Progenitor cell of endocrine pancreas (in vitro differentiated cells): ENCODE measurements around the gene NRXN3. TPM values are rescaled to one million over a fixed set of nuclear protein-coding genes. Genes with fewer than 3 reads are reported as not detected.

ENCODE experiments used
- DNase-seq: peaks from one replicate; pipeline ENCODE4 v3.0.0; 2021; ENCODE audit warnings: low spot score; ENCODE audit not compliant: unreplicated experiment
- H3K27ac Mint-ChIP-seq: 2 replicates; pipeline ENCODE4 v1.8.0; 2021; ENCODE audit warnings: mild to moderate bottlenecking, moderate library complexity, mixed read lengths
- H3K27me3 Mint-ChIP-seq: 2 replicates; pipeline ENCODE4 v1.8.0; 2021; ENCODE audit warnings: mixed read lengths
- H3K36me3 Mint-ChIP-seq: 2 replicates; pipeline ENCODE4 v1.8.0; 2022; ENCODE audit warnings: mixed read lengths; ENCODE audit not compliant: insufficient read depth
- H3K4me1 Mint-ChIP-seq: 2 replicates; pipeline ENCODE4 v1.8.0; 2021; ENCODE audit warnings: low read depth, mixed read lengths
- H3K4me3 Mint-ChIP-seq: 2 replicates; pipeline ENCODE4 v1.8.0; 2021; ENCODE audit warnings: low read depth, mild to moderate bottlenecking, moderate library complexity, mixed read lengths
- H3K9me3 Mint-ChIP-seq: 2 replicates; pipeline ENCODE4 v1.8.0; 2021; ENCODE audit warnings: low read depth, mixed read lengths
- total RNA-seq: library from RNA; stranded (reverse); gene quantifications from 2 replicates; pipeline ENCODE4 v1.2.1, GENCODE V29; 2021
- TF ChIP-seq, protein P1 (sequence below): fragments of 200-600 bp; sonication (generic); IDR thresholded peaks from one replicate; pipeline ENCODE4 v1.5.0; 2021; ENCODE audit warnings: antibody characterized with exemption, mild to moderate bottlenecking; ENCODE audit not compliant: unreplicated experiment

NRXN3 gene
- total RNA-seq, 1 donor from 2014 or later = 22.1 TPM

DNA sequence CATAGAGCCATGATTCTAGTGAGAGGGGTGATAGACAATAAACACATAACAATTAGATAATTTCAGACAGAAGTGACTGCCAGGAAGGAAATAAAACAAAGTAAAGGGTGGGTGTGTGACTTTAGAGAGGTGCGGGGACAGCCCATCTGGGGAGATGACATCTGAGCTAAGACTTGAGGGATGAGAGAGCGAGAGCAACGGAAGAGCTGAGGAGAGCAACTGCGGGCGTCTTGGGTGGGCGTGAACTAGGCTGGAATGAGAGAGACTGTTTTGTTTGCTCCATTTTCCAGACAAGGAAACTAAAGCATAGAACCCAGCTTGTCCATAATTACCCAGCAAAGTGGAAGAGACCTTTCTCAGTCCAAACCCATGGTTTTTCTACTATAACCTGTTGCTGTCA, 25.3 kb downstream of the NRXN3 start:
- H3K36me3 Mint-ChIP-seq = no peaks in the 10 kb centered on the region
- TF ChIP-seq, protein P1, sequence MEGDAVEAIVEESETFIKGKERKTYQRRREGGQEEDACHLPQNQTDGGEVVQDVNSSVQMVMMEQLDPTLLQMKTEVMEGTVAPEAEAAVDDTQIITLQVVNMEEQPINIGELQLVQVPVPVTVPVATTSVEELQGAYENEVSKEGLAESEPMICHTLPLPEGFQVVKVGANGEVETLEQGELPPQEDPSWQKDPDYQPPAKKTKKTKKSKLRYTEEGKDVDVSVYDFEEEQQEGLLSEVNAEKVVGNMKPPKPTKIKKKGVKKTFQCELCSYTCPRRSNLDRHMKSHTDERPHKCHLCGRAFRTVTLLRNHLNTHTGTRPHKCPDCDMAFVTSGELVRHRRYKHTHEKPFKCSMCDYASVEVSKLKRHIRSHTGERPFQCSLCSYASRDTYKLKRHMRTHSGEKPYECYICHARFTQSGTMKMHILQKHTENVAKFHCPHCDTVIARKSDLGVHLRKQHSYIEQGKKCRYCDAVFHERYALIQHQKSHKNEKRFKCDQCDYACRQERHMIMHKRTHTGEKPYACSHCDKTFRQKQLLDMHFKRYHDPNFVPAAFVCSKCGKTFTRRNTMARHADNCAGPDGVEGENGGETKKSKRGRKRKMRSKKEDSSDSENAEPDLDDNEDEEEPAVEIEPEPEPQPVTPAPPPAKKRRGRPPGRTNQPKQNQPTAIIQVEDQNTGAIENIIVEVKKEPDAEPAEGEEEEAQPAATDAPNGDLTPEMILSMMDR = no peak
- DNase-seq = no peak
- no peaks in the 10 kb centered on the region for H3K4me1 Mint-ChIP-seq
- H3K4me3 Mint-ChIP-seq = no peak overlapping the region
- peaks cover 6% of the 10 kb centered on the region for H3K9me3 Mint-ChIP-seq
- peaks cover 4% of the 10 kb centered on the region for H3K27me3 Mint-ChIP-seq
- H3K27ac Mint-ChIP-seq = no peak overlapping the region

DNA sequence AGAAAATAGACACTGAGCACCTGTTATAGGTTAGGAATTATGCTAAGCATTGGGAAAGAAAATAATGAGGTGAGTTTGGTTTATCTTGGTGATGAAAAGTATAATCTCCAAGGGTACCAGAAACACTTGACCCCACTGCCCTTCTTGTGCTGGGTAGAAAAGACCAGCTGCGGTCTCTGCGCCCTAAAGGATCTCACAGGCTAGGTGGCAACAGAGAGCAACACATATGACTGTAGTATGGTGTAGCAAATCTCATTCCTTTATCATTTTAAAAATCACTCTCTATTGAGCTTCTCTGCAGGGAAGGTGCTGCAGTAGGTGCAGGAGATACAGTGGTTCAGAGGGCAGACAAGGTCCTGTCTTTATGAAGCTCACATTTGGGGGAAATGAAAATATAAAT, 26.1 kb downstream of the NRXN3 start:
- peaks cover 5% of the 10 kb centered on the region for H3K27me3 Mint-ChIP-seq
- H3K9me3 Mint-ChIP-seq = peaks cover 6% of the 10 kb centered on the region
- DNase-seq = no peak
- no peaks in the 10 kb centered on the region for H3K36me3 Mint-ChIP-seq
- H3K27ac Mint-ChIP-seq = no peak overlapping the region
- TF ChIP-seq, protein P1 = no peak
- H3K4me3 Mint-ChIP-seq = no peak overlapping the region
- H3K4me1 Mint-ChIP-seq = no peaks in the 10 kb centered on the region

DNA sequence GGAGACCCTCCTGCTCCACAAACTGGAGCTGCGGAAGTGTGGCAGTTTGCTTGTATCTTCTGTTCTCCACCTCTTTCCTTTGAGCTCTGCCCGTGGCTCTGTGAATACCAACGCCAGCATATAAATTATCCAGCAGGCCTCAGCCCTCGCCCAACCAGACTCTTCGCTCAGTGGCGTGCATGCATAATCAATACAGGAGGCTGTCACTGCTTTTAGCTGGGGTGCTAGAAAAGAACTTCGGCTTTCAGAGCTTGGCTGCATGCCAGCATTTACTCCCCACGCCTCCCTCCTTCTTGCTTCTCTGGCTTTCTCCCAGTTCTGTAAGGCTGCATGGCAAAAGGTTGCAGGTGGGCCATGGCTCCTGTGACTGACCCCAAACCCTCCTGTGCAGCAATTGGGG, 26.9 kb downstream of the NRXN3 start:
- Mint-ChIP-seq H3K27me3 (peaks cover 12% of the 10 kb centered on the region), H3K4me3 (no peak overlapping the region), H3K9me3 (peaks cover 6% of the 10 kb centered on the region), H3K27ac (no peak overlapping the region), H3K4me1 (no peaks in the 10 kb centered on the region), H3K36me3 (no peaks in the 10 kb centered on the region)
- DNase-seq = no peak
- TF ChIP-seq, protein P1 = no peak

DNA sequence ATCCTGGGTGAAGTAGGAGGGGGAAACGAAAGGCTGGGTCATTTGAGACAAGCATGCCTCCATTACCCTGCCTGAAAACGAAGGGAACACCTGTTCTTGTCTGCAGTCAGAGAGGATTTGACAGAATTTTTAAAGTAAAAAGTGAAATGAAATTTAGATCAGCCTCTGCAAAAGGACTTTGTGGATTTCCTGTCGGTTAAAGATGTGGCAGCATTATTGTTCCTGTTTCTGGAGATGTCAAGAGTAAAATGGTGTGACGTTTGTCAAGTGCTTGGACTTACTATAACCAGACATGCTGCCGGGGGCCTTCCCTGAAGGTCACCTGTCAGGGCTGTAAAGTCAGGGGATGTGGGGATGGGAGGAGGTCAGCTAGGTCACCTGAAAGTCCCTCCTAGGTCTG, 32.0 kb downstream of the NRXN3 start:
- H3K27me3 Mint-ChIP-seq = peaks cover 12% of the 10 kb centered on the region
- no peaks in the 10 kb centered on the region for H3K4me1 Mint-ChIP-seq
- H3K9me3 Mint-ChIP-seq = no peaks in the 10 kb centered on the region
- no peaks in the 10 kb centered on the region for H3K36me3 Mint-ChIP-seq
- H3K27ac Mint-ChIP-seq = no peak overlapping the region
- no peak overlapping the region for H3K4me3 Mint-ChIP-seq
- TF ChIP-seq, protein P1 = no peak
- DNase-seq = no peak

DNA sequence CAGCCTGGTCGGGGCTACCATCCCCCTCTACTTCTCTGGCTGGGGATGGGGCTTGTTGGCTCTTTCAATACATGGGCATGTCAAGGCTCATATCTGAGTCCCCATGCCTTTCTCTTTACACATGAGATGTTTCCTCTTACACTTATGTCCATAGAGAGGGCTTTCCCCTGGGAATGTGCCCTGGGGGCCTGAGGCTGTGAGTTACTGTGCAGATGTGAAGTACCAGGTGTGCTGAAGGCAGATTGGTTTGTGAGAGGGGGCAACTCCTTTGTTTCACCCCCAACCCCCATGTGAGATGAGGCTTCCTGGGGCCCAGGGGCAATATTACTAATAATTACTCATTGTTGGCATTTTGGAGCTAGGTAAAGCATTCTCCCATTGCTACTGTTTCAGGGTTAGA, 32.8 kb downstream of the NRXN3 start:
- no peak overlapping the region for H3K4me3 Mint-ChIP-seq
- DNase-seq = no peak
- TF ChIP-seq, protein P1 = no peak
- no peaks in the 10 kb centered on the region for H3K36me3 Mint-ChIP-seq
- peaks cover 12% of the 10 kb centered on the region for H3K27me3 Mint-ChIP-seq
- no peaks in the 10 kb centered on the region for H3K4me1 Mint-ChIP-seq
- no peaks in the 10 kb centered on the region for H3K9me3 Mint-ChIP-seq
- no peak overlapping the region for H3K27ac Mint-ChIP-seq

DNA sequence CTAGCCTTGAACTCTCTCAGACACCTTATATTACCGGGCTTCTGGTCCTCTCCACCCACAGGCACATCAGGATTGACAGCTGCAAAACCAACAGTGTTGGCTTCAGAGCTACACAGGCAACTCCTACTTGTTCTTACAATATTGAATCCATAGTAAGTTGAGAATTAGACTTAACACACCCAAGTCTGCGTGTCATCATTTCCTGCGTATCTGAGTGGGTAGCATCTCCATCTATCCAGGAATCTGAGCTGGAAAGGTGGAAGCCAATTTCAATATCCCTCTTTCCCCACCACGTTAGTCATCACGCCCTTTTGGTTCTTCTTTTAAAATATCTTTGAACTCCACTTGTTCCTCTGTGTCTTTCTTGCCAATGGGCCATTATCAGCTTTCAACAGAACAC, 37.2 kb downstream of the NRXN3 start:
- no peak for DNase-seq
- Mint-ChIP-seq H3K27ac (no peak overlapping the region), H3K27me3 (no peaks in the 10 kb centered on the region), H3K4me3 (no peak overlapping the region), H3K9me3 (no peaks in the 10 kb centered on the region), H3K4me1 (no peaks in the 10 kb centered on the region), H3K36me3 (no peaks in the 10 kb centered on the region)
- TF ChIP-seq, protein P1 = no peak
